H1 (cell line): Measurements from ENCODE around the gene TSFM.

ENCODE experiments used
- CHD1 ChIP-seq: IDR thresholded peaks from 2 replicates; pipeline ENCODE4 v1.6.1; 2012; ENCODE audit warnings: low read depth, low read length, improper control_type of control experiment
- CREB1 ChIP-seq: IDR thresholded peaks from 2 replicates; pipeline ENCODE4 v1.6.1; 2012; ENCODE audit warnings: inconsistent platforms
- EP300 ChIP-seq, 2 experiments: IDR thresholded peaks; 1 replicate in 1 of 2; 2 replicates in 1 of 2; pipeline ENCODE4 v1.6.1; 2011 to 2012; ENCODE audit warnings: low read depth in 2 of 2, low read length in 2 of 2, mild to moderate bottlenecking in 2 of 2, borderline replicate concordance in 1 of 2, inconsistent platforms in 1 of 2, moderate library complexity in 1 of 2
- EZH2 ChIP-seq: fragments of 200-600 bp; sonication (generic); IDR thresholded peaks from 2 replicates; pipeline ENCODE4 v1.7.1; 2012; ENCODE audit warnings: low read depth, mild to moderate bottlenecking, moderate library complexity, low read length, inconsistent platforms; ENCODE audit not compliant: severe bottlenecking
- HDAC2 ChIP-seq, 2 experiments: fragments of 300-600 bp in 1 of 2; sonication (generic) in 1 of 2; IDR thresholded peaks; 2 replicates each; pipeline ENCODE4 v1.6.1; 2011 to 2012; ENCODE audit warnings: low read depth in 2 of 2, low read length in 2 of 2, mild to moderate bottlenecking in 2 of 2, moderate library complexity in 2 of 2, borderline replicate concordance in 1 of 2, inconsistent platforms in 1 of 2
- JUN ChIP-seq: IDR thresholded peaks from 2 replicates; pipeline ENCODE4 v1.6.1; 2011; ENCODE audit warnings: low read depth, mild to moderate bottlenecking, improper control_type of control experiment, low read length
- KDM5A ChIP-seq: fragments of 200-600 bp; IDR thresholded peaks from 2 replicates; pipeline ENCODE4 v1.7.1; 2012; ENCODE audit warnings: mild to moderate bottlenecking, low read length, inconsistent platforms, mixed read lengths
- POLR2A ChIP-seq, 2 experiments: IDR thresholded peaks; 1 replicate in 1 of 2; 2 replicates in 1 of 2; pipeline ENCODE4 v1.6.1; 2011; ENCODE audit warnings: low read depth in 2 of 2, low read length in 2 of 2, mild to moderate bottlenecking in 2 of 2; ENCODE audit errors: control extremely low read depth in 1 of 2
- RNF2 ChIP-seq: fragments of 200-900, 300-1000 bp; sonication (generic); IDR thresholded peaks from 2 replicates; pipeline ENCODE4 v1.7.1; 2016; ENCODE audit warnings: borderline replicate concordance, low read depth, mild to moderate bottlenecking, antibody characterized with exemption, low read length; ENCODE audit not compliant: poor library complexity, severe bottlenecking; ENCODE audit errors: missing control alignments
- SP1 ChIP-seq: IDR thresholded peaks from 2 replicates; pipeline ENCODE4 v1.6.1; 2011; ENCODE audit warnings: low read depth, low read length
- TBP ChIP-seq: IDR thresholded peaks from 2 replicates; pipeline ENCODE4 v1.6.1; 2011; ENCODE audit warnings: low read depth, low read length, improper control_type of control experiment
- TF ChIP-seq, protein P1 (sequence below), 3 experiments: IDR thresholded peaks; 1 replicate in 2 of 3; 2 replicates in 1 of 3; pipeline versions ENCODE4 v1.5.1 to v1.6.1; 2011; ENCODE audit warnings: low read length in 3 of 3, mild to moderate bottlenecking in 3 of 3, inconsistent platforms in 2 of 3, low read depth in 1 of 3, moderate library complexity in 1 of 3; ENCODE audit not compliant: insufficient read depth in 1 of 3; ENCODE audit errors: control extremely low read depth in 1 of 3
- TF ChIP-seq, protein P2 (sequence below): IDR thresholded peaks from 2 replicates; pipeline ENCODE4 v1.6.1; 2012; ENCODE audit warnings: inconsistent platforms

DNA sequence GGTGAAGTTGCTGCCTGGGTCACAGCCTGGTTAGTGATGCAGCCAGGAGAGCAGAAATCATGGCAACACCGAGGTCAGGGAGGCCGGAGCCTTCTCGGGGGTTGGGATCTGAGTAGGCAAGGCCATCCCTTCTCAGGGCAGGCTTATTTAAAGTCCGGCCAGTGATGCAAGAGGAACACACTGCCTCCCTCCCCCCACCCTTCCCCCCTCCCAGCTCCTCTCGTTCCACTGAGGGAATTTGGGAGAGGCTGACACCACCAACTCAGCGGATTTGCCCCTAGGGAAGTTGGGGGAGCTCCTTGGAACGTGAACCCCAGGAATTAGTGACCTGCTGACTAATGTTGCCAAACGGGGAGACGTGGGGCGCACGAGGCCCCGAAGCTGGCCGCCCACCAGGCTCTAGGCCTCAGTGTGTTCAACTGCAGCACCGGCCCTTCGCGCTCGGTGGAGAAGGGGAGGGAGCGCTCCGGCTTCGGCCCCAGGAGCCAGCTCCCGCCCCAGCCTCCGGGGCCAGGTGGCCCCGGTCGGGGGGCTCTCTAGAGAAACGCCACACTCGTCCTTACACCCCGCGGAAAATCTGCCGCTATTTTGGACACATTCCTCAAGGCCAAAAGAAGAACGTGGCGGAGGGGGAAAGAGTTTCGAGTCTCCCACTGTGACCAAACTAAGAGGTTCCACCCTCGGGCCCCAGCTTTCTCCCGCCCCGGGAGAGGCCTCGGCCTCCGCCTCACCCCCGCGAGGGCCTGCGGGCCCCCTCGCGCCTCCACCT is 62.3 kb downstream of the TSFM start:
- no peak for TF ChIP-seq KDM5A
- TF ChIP-seq, protein P1, sequence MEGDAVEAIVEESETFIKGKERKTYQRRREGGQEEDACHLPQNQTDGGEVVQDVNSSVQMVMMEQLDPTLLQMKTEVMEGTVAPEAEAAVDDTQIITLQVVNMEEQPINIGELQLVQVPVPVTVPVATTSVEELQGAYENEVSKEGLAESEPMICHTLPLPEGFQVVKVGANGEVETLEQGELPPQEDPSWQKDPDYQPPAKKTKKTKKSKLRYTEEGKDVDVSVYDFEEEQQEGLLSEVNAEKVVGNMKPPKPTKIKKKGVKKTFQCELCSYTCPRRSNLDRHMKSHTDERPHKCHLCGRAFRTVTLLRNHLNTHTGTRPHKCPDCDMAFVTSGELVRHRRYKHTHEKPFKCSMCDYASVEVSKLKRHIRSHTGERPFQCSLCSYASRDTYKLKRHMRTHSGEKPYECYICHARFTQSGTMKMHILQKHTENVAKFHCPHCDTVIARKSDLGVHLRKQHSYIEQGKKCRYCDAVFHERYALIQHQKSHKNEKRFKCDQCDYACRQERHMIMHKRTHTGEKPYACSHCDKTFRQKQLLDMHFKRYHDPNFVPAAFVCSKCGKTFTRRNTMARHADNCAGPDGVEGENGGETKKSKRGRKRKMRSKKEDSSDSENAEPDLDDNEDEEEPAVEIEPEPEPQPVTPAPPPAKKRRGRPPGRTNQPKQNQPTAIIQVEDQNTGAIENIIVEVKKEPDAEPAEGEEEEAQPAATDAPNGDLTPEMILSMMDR (IDR thresholded peaks at IDR 0.05; ENCODE audit: control extremely low read depth in 1 of 3, insufficient read depth in 1 of 3, low read depth in 1 of 3, low read length in 3 of 3): no peak
- no peak for TF ChIP-seq RNF2
- TF ChIP-seq HDAC2 (IDR thresholded peaks at IDR 0.05; ENCODE audit: borderline replicate concordance in 1 of 2, low read depth in 2 of 2, low read length in 2 of 2): no peak
- TF ChIP-seq TBP: peak; percentile 82
- TF ChIP-seq SP1: no peak
- peak; percentile 59 to 62; a peak in 2 of 3 replicates for TF ChIP-seq POLR2A (IDR thresholded peaks at IDR 0.05; ENCODE audit: control extremely low read depth in 1 of 2, low read depth in 2 of 2, low read length in 2 of 2)
- TF ChIP-seq, protein P2, sequence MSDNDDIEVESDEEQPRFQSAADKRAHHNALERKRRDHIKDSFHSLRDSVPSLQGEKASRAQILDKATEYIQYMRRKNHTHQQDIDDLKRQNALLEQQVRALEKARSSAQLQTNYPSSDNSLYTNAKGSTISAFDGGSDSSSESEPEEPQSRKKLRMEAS: peak; percentile 49; the same call in 1 of the 2 replicates
- no peak for TF ChIP-seq JUN
- TF ChIP-seq CHD1: no peak
- no peak for TF ChIP-seq CREB1
- TF ChIP-seq EP300 (IDR thresholded peaks at IDR 0.05; ENCODE audit: borderline replicate concordance in 1 of 2, low read depth in 2 of 2, low read length in 2 of 2): no peak
- TF ChIP-seq EZH2: no peak
